Erythroblast (primary cell): Measurements from ENCODE around the gene HENMT1.

ENCODE experiments used
- GATA1 ChIP-seq: IDR thresholded peaks from 2 replicates; pipeline ENCODE4 v1.6.1; 2011; ENCODE audit warnings: low read depth, mild to moderate bottlenecking, control low read depth, low read length, moderate library complexity
- POLR2A ChIP-seq: IDR thresholded peaks from 2 replicates; pipeline ENCODE4 v1.6.1; 2011; ENCODE audit warnings: mild to moderate bottlenecking, low read length

- TF ChIP-seq POLR2A (no peak), GATA1 (no peak)
These were observed 10.2 kb upstream of the HENMT1 start for GRCh38 chr1:108671143-108671542.
